Measurements from ENCODE around the gene ANKRD18B.
"Not testable (repeated sequence)": the region's sequence is repeated elsewhere in the genome, so short reads cannot be mapped to it uniquely, and the experiment has no call there.

ANKRD18B gene

DNA sequence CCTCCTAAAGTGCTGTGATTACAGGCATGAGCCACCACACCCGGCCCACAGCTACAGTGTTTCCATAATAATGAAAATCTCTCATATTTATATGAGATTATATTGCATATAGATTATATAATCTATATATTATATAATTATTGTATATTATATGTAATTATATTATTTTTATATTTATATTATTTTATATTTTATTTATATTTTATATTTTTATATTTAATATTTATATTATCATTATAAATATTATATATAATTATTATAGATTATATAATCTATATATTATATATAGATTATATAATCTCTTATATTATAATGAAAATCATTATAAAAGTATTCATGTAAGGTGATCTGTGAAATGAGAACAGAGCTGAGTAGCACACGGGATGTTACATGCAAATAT lies 11.5 kb downstream of the ANKRD18B start:
- no peak for DNase-seq

DNA sequence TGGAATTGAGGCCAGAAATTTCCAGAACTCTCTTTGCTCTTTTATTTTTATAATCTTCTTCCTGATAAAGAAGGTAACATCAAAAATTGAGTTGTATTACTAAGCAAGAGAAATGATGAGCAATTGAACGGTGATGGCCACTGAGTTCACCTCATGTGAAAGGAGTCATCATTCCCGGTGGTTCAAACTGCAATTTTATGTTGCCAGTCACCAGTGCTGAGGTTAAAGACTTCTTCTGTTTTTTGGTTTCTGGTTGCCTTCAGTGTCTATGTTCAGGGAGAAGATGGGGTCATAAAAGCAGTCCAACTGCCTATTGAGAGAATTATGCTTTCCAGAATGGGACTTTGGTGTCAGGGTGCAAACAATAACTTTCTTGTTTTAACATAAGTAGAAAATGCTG lies 19.4 kb downstream of the ANKRD18B start:
- DNase-seq, result not testable (repeated sequence)

DNA sequence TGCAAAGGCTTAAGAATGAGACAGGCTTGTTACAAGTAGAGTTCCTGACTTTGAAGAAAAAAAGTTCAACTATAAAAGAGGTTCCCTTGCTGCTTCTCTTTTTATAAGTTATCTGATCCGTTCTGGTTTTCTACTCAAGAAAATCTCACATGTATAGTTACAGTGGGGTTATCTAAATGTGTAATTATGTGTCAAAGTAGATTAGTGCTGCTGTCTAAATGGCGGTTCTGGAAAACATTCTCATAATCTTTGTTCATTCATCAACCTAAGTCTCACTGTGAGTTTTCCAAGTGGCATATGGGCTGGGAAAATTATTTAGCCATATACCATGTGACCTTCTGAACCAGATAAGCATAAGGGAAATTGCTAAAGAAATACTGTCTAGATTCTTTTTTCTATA lies 21.7 kb downstream of the ANKRD18B start:
- DNase-seq, result not testable (repeated sequence)

DNA sequence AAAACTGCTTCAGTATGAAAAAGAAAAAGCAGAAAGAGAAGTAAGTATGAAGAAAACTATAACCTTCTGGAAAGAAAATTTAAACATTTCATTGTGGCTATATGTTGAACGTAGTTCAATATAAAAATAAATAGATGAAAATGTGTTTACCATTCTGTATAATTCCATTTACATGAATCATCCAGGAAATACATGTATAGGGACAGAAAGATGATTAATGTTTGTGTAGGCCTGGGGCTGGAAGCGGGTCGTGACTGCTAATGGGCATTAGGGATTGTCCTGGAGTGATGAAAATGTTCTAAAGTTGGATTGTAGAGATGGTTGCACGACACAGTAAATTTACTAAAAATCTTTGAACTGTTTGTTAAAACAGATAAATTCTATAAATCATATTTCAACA lies 24.8 kb downstream of the ANKRD18B start:
- not testable (repeated sequence) for DNase-seq

DNA sequence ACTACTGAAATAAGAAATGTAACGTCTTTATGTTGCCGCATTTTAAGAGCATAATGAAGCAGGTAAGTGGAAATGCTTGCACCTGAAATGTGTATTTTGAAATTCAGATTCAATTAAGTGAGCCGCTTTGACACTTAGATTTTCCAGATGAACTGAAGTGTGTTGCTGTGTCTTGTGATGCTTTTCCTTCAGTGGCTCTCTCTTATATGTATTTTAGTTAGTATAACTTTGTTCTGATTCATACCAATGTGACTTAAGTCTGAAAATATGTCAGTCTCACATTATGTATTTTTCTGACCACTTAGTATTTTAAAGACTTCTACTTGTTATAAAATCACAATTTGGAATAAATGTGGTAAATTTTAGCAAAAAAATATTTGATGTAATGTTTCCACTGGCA lies 25.4 kb downstream of the ANKRD18B start:
- not testable (repeated sequence) for DNase-seq

DNA sequence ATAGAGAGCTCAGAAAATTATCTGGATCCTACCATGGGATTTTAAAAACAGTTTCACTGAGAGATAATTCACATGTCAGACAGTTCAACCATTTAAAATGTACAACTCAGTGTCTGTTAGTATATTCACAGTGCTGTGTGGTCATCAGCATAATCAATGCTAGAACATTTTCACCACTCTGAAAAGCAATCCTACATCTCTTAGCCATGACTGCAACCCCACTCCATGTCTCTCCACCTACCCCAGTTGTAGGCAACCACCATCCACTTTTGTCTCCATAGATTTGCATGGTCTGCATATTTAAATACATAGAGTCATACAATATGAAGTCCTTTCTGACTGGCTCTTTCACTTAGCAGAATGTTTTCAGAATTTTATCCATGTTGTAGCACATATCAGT lies 27.1 kb downstream of the ANKRD18B start:
- DNase-seq, result not testable (repeated sequence)

DNA sequence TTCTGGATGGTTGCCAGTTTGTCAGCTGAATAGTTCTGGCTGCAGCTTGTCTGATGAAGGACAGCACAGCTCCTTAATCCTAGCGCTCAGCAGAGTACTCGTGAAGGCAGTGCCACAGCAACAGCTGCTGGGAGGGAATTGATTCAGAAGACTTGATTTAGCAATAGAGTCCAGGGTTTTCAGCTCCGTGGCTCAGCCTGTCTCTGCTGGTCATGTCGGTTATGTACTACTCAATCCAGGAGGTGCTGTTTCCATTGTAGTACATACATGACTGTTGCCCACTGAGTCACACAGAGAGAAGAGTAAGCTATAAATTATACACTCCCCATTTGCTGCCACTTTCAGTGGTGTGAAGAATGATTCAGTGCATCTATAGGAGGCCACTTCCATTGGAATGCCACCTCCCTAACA lies 28.3 kb downstream of the ANKRD18B start:
- DNase-seq, result not testable (repeated sequence)

DNA sequence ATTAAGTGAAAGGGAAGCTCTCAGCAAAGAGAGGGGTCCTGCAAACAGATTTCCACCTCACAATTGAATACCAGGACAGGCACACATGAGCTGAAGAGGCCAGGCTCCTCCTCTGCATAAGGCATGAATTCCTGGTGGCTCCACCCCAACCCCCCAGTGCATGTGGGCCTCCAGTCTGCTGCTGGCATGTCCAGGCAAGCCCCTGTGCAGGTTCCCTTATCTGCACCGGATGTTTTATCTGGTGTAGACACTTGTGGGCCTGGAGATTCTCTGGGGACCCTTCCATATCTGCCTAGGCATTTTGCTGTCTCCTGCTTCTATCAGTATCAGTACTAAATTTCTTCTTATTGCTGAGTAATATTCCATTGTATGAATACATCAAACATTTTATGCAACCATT lies 36.2 kb downstream of the ANKRD18B start:
- not testable (repeated sequence) for DNase-seq

DNA sequence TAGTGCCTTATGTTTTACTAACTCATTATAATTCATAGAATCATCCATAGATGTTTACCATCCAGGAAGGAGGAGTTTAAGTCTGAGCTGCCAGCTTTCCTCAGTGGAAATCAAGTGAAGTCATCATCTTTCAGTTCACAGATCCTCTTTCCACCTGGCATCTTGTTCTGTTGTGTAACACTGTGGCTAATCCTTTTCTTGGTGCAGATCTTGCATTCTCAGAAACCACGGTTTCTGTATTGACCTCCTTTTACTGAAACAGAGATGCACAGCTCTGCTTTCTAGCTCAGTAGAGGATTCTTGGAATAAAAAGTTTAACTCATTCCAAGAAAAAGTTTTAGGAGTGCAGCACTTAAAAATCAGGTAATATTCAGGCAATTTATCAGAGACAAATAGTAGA lies 38.1 kb downstream of the ANKRD18B start:
- DNase-seq, result not testable (repeated sequence)

DNA sequence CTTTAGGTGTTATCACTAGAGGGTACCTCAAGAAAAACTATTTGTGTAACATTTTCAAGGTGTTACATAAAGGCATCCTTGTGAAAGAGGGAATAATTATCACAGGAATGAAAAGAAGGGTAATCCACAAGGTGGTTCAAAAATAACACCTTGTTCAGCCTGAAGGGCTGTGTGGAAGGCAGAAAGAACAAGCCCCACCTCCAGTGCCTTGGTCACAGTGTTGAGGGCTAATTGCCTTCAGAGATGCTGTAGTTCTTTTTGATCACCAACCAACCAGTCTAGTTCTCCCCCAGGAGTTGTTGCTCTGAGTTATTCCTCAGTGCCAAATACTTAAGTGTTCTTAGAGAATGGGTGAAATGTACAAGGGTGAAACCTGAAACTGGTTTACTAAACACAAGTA lies 43.7 kb downstream of the ANKRD18B start:
- not testable (repeated sequence) for DNase-seq

DNA sequence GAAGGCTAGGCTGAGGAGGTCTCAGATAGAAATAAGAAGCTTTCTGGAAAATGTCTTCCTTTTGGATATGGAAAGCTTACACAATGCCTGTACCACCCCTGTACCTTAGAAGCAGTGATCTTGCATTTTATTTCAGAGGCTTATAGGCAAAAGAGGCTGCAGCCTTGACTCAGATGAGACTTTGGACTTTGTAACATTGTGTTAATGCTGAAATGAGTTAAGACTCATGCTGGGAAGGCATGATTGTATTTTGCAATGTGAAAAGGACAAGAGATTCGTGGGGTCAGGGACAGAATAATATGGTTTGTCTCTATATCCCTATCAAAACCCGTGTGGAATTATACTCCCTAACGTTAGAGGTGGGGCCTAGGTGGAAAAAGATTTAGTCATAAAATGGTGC lies 53.7 kb downstream of the ANKRD18B start:
- not testable (repeated sequence) for DNase-seq

DNA sequence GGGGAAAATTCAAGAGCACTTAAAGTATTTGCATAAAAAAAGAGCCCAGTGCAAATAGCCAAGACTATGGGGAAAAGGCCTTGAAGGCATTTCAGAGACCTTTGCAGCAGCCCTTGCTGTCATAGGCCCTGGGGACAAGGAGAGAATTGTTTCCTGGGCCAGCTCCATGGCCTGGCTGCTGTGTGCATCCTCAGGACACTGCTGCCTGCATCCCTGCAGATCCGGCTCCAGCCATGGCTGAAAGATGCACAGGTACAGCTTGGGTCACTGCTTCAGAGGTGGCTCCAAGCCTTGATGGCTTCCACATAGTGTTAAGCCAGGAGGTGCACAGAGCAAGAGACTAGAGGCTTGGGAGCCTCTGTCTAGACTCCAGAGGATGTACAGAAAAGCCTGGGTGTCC lies 55.9 kb downstream of the ANKRD18B start:
- DNase-seq, result not testable (repeated sequence)

DNA sequence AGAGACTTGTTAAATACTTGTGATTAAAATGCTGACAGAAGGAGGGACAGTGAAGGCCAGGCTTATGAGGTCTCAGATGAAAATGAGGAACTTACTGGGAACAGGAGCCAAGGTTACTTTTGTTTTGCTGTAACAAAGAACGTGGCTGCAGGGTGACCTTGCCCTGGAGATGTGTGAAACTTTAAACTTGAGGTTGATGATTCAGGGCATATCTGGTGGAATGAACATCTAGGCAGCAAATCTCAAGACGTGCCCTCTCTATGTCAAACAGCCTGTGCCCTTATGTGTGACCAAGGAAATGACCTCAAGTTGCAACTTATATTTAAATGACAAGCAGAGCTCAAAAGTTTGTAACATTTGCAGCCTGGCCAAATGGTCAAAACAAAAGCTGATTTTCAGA lies 58.6 kb downstream of the ANKRD18B start:
- DNase-seq, result not testable (repeated sequence)

DNA sequence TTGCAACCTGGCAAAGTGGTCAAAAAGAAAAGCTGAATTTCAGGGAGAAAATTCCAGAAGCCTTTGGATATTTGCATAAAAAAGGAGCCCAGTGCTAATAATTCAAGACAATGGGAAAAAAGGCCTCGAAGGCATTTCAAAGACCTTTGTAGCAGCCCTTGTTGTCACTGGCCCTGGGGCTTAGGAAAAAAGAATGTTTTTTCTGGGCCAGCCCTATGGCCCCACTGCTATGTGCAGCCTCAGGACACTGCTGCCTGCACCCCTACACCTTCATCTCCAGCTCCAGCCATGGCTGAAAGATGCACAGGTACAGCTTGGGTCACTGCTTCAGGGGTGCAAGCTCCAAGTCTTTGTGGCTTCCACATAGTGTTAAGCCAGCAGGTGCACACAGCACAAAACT lies 62.1 kb downstream of the ANKRD18B start:
- DNase-seq, result not testable (repeated sequence)

DNA sequence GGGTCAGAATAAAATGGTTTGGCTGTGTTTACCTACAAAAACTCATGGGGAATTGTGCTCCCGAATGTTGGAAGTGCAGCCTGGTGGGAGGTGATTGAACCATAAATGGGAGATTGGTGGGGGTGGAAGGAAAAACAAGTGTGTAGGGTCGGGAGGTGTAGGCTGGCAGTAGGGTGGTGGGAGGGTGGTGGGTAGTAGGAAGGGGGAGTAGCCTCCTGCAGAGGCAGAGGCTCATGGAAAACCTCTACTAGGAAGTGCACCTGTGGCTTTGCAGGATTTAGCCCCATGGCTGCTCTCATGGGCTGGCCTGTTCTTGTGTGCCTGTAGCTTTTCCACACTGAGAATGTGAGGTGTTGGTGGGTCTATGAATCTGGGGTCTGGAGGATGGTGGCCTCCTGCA lies 63.7 kb downstream of the ANKRD18B start:
- not testable (repeated sequence) for DNase-seq

DNA sequence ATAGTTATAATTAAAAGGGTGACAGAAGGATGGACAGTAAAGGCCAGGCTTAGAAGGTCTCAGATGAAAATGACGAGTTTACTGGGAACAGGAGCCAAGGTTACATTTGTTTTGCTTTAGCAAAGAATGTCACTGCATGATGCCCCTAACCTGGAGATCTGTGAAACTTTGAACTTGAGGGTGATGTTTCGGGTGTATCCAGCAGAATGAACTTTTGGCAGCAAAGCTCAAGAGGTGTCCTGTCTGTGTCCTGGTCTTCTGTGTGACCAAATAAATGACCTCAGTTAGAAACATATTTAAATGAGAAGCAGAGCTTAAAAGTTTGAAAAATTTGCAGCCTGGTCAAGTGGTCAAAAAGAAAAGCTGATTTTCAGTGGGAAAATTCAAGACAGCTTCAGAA lies 64.8 kb downstream of the ANKRD18B start:
- DNase-seq, result not testable (repeated sequence)

DNA sequence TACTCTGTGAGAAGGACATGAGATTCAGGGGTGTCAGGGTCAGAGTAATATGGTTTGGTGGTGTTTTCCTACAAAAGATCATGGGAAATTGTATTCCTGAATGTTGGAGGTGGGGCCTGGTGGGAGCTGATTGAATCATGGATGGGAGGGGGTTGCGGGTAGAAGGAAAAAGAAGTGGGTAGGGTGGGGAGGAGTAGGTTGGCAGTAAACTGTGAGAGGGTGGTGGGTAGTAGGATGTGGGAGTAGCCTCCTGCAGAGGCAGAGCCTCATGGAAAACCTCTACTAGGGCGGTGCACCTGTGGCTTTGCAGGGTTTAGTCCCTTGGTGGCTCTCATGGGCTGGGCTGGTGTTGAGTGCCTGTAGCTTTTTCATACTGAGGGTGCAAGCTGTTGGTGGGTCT lies 66.8 kb downstream of the ANKRD18B start:
- DNase-seq, result not testable (repeated sequence)

DNA sequence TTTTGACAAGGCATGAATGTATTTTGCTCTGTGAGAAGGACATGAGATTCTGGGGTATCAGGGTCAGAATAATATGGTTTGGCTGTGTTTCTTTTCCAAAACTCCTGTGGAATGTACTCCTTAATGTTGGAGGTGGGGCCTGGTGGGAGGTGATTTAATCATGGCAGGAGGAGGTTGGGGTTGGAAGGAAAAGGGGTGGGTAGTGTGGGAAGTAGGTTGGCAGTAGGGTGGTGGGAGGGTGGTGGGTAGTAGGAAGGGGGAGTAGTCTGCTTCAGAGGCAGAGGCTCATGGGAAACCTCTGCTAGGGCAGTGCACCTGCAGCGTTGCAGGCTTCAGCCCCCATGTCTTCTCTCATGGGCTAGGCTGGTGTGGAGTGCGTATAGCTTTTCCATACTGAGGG lies 72.9 kb downstream of the ANKRD18B start:
- DNase-seq, result not testable (repeated sequence)

DNA sequence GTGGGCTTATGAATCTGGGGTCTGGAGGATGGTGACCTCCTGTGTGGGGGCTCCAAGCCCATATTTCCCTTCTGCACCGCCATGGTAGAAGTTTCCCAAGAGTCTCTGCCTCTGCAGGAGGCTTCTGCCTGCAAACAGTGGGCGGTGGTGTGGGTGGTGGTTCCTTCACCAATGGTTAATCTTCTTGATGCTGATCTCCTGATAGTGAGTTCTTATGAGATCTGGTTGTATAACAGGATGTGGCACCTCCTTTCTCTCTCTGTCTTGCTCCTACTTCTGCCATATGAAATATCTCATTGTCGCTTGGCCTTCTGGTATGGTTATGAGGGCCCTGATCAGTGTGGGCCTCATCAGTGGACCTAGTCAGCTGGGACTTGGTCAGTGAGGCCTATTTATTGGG lies 73.3 kb downstream of the ANKRD18B start:
- DNase-seq, result not testable (repeated sequence)

DNA sequence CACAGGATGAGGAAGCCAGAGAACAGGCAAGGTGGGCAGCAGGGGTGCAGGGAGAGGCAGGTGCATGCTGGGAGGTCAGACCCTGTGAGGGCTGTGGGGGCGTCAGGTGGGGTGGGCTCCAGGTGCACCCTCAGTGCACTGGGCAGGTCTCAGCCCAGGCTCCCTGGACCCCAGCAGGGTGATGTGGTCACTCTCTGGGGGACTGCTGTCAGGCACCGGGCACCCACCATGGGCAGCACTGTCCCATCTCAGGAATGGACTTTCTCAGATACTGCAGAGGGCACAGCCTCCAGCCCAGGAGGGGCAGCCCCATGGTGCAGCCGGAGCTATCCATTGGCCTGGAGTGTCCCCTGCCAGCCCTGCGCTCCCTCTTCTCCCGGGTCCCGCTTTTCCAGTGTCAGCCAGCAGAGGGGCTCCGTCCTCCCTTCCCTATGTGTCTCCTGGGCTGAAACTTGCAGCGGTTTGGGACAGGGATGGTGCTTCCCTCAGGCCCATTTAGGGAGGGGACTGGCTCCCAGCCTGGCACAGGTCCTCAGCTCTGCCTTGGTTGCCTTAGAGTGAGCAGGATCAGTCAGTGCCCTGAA lies 74.8 kb downstream of the ANKRD18B start:
- DNase-seq, result not testable (repeated sequence)

DNA sequence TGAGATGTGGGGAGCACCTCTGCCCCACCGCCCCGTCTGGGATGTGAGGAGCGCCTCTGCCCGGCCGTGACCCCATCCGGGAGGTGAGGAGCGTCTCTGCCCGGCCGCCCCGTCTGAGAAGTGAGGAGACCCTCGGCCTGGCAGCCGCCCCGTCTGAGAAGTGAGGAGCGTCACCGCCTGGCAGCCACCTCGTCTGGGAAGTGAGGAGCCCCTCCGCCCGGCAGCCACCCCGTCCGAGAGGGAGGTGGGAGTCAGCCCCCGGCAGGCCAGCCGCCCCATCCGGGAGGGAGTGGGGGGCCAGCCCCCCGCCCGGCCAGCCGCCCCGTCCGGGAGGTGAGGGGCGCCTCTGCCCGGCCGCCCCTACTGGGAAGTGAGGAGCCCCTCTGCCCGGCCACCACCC lies 76.9 kb downstream of the ANKRD18B start:
- DNase-seq, result not testable (repeated sequence)

DNA sequence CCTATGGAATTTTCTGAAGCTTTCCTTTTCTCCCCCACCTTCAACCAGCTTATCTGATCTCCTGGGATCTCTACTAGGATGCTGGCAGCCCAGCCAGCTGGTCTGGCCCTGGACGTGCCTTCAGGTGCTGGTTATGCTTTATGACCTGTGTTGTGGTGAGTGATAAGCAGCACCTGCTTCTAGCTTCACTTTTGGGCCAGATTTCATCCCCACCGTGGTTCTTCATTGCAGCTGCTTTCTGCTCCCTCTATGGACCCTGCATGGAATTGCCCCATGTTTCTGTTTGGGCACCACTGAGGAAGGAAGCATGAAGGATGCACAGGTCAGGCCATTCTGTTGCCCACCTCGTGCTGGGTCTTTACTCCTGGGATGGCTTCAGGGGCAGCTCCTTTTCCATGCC lies 80.2 kb downstream of the ANKRD18B start:
- not testable (repeated sequence) for DNase-seq

DNA sequence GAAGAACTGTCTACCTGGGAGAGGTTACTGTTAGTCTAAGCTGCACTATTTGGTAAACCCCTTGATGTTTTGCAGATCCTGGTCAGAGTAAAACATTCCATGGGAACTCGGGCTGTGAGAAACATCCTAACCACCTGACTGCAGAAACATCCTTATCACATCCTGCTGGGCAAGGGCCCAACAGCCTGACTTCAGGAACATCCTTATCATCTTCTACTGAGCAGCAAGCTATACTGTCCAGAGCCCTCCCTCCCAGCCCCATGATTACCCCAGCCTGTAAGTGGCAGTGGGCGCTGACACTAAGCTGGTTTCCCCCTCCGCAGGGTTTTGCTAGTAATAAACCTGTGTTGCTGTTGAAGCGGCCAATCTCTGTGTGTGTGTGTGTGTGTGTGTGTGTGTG lies 80.9 kb downstream of the ANKRD18B start:
- DNase-seq, result not testable (repeated sequence)

DNA sequence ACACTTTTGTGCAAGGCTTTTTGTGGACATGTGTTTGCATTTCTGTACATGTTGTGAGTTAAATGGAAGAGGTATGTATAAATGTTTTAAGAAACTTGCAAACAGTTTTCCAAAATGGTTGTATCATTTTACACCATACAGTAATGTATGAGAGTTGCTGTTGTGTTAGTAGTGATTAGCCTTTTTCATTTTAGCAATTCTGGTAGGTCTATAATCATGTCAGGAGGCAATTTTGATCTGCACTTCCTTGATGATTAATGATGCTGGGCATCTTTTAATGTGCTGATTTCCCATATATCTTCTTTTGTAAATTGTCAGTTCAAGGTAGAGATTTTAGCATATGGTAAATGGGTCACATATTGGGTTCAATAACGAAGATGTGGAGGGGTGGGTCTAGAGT lies 87.3 kb downstream of the ANKRD18B start:
- no peak for DNase-seq

DNA sequence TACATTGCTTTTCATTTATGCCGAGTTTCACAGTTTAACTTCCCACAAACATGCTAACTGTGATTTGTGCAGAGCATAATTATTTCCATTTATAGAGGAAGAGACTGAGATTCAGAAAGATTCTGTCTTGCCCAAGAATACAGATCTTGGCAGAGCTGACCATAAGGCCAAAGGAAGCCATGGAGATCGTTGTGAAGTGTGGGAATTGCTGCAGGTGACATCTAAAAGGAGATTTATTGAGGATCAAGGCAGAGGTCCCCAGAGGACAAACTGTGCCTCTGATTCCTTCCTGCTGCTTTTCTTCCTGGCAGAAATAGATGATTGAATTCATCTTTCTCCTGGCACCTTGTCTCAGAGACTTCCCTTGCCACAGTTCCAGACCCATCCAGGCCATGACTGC lies 88.4 kb downstream of the ANKRD18B start:
- DNase-seq, result not testable (repeated sequence)
